Panc1 (cell line): ENCODE measurements around the gene SHISA8.

Experiments
- CTCF ChIP-seq: fragments of 450-650 bp; IDR thresholded peaks from 2 replicates; pipeline ENCODE4 v1.5.1; 2017; ENCODE audit warnings: mild to moderate bottlenecking
- POLR2AphosphoS5 ChIP-seq: IDR thresholded peaks from 2 replicates; pipeline ENCODE4 v1.6.1; 2012; ENCODE audit warnings: mild to moderate bottlenecking, low read depth, low read length, moderate library complexity
- REST ChIP-seq, 2 experiments: IDR thresholded peaks; 2 replicates each; pipeline ENCODE4 v1.6.1; 2011 to 2012; ENCODE audit warnings: low read depth in 2 of 2, control low read depth in 1 of 2, low read length in 1 of 2, mild to moderate bottlenecking in 1 of 2, moderate library complexity in 1 of 2; ENCODE audit not compliant: insufficient read depth in 1 of 2
- SIN3A ChIP-seq: IDR thresholded peaks from 2 replicates; pipeline ENCODE4 v1.6.1; 2012; ENCODE audit warnings: low read depth, mild to moderate bottlenecking, low read length, moderate library complexity, borderline replicate concordance; ENCODE audit not compliant: insufficient read depth
- TCF7L2 ChIP-seq: IDR thresholded peaks from 2 replicates; pipeline ENCODE4 v1.6.1; 2011; ENCODE audit warnings: mild to moderate bottlenecking, low read depth, low read length, inconsistent platforms

- no peak for TF ChIP-seq CTCF
- no peak for TF ChIP-seq POLR2AphosphoS5
- no peak for TF ChIP-seq REST (IDR thresholded peaks at IDR 0.05; ENCODE audit: insufficient read depth in 1 of 2, low read depth in 2 of 2, low read length in 1 of 2)
- no peak for TF ChIP-seq SIN3A
- TF ChIP-seq TCF7L2: no peak
Measured at GRCh38 chr22:41899110-41899509, 15.8 kb downstream of the SHISA8 start.
